ENCODE data around the gene CTTN. TPM values are rescaled to one million over a fixed set of nuclear protein-coding genes. Genes with fewer than 3 reads are reported as not detected.

CTTN gene
- total and polyA plus RNA-seq, 9 of the 15 experiments (the other 6 are each of a cell fraction or from before 2014, with no cell fraction given): 9.9 to 158 (median 99.7) TPM

DNA sequence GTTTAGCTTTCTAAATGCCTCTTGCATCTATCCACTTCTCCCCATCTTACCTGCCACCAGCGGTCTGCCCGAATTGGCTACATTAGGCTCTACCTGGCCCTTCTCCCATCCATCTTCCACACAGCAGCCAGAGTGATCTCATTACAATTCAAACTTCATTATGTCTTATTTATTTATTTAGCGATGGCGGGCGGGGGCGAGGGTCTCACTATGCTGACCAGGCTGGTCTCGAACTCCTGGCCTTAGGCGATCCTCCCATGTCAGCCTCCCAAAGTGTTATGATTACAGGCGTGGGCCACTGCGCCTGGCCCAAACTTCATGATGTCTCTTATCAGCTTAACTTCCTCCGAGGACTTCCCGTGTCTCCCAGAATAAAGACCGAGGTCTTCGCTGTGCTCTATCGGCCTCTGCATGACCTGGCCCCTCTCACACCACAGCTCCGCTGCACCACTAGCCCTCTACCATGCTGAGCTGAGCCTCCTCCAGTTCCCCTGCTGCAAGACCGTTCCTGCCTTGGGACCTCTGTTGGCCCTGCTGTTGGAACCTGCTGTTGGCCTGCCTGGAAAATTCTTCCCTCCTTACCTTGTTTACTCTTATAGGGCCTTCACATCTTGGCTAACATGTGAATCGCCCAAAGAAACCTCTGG is 870 bp upstream of the CTTN start (continued):
- TF ChIP-seq CBFB (CRISPR knock-in tag; IDR thresholded peaks at IDR 0.05): no peak
- TF ChIP-seq ZBED1 (IDR thresholded peaks at IDR 0.05): no peak
- no peak for TF ChIP-seq ZKSCAN1 (IDR thresholded peaks at IDR 0.05; ENCODE audit: low read depth, low read length)
- no peak for TF ChIP-seq SIN3B (IDR thresholded peaks at IDR 0.05; ENCODE audit: low read depth)
- no peak for TF ChIP-seq U2AF1 (optimal IDR thresholded peaks at IDR 0.05; ENCODE audit: low read depth, low read length)
- TF ChIP-seq, protein P1, sequence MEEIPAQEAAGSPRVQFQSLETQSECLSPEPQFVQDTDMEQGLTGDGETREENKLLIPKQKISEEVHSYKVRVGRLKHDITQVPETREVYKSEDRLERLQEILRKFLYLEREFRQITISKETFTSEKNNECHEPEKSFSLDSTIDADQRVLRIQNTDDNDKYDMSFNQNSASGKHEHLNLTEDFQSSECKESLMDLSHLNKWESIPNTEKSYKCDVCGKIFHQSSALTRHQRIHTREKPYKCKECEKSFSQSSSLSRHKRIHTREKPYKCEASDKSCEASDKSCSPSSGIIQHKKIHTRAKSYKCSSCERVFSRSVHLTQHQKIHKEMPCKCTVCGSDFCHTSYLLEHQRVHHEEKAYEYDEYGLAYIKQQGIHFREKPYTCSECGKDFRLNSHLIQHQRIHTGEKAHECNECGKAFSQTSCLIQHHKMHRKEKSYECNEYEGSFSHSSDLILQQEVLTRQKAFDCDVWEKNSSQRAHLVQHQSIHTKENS (CRISPR knock-in tag; IDR thresholded peaks at IDR 0.05): no peak
- TF ChIP-seq FOXA1 (IDR thresholded peaks at IDR 0.05; ENCODE audit: borderline replicate concordance): no peak
- TF ChIP-seq CEBPG (CRISPR knock-in tag; IDR thresholded peaks at IDR 0.05): no peak
- TF ChIP-seq CEBPG (tag; conservative IDR thresholded peaks at IDR 0.05 in 1 of 2, IDR thresholded peaks at IDR 0.05 in 1 of 2): no peak
- no peak for TF ChIP-seq ZNF589 (CRISPR knock-in tag; IDR thresholded peaks at IDR 0.05; ENCODE audit: low read depth)
- TF ChIP-seq HDAC6 (IDR thresholded peaks at IDR 0.05; ENCODE audit: low read depth, low read length): no peak
- no peak for TF ChIP-seq ZNF586 (CRISPR knock-in tag; conservative IDR thresholded peaks at IDR 0.05)
- TF ChIP-seq, protein P2, sequence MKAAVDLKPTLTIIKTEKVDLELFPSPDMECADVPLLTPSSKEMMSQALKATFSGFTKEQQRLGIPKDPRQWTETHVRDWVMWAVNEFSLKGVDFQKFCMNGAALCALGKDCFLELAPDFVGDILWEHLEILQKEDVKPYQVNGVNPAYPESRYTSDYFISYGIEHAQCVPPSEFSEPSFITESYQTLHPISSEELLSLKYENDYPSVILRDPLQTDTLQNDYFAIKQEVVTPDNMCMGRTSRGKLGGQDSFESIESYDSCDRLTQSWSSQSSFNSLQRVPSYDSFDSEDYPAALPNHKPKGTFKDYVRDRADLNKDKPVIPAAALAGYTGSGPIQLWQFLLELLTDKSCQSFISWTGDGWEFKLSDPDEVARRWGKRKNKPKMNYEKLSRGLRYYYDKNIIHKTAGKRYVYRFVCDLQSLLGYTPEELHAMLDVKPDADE (conservative IDR thresholded peaks at IDR 0.05; ENCODE audit: control insufficient read depth, low read depth, low read length): no peak
- TF ChIP-seq, protein P3, sequence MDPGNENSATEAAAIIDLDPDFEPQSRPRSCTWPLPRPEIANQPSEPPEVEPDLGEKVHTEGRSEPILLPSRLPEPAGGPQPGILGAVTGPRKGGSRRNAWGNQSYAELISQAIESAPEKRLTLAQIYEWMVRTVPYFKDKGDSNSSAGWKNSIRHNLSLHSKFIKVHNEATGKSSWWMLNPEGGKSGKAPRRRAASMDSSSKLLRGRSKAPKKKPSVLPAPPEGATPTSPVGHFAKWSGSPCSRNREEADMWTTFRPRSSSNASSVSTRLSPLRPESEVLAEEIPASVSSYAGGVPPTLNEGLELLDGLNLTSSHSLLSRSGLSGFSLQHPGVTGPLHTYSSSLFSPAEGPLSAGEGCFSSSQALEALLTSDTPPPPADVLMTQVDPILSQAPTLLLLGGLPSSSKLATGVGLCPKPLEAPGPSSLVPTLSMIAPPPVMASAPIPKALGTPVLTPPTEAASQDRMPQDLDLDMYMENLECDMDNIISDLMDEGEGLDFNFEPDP (CRISPR knock-in tag; IDR thresholded peaks at IDR 0.05): no peak
- TF ChIP-seq STAT5B (CRISPR knock-in tag; IDR thresholded peaks at IDR 0.05): no peak
- TF ChIP-seq MEF2A (IDR thresholded peaks at IDR 0.05; ENCODE audit: control insufficient read depth, low read depth, low read length): no peak
- peak in 1 of 2 experiments; percentile 33; a peak in 1 of 3 replicates for TF ChIP-seq CBX3 (IDR thresholded peaks at IDR 0.05; ENCODE audit: borderline replicate concordance in 1 of 2, low read length in 2 of 2)
- TF ChIP-seq GTF2E2 (tag; IDR thresholded peaks at IDR 0.05): no peak

Data from K562 (cell line).